Measurements from ENCODE around the gene SORBS2. TPM values are rescaled to one million over a fixed set of nuclear protein-coding genes. Genes with fewer than 3 reads are reported as not detected.

The SORBS2 gene
- total RNA-seq, 1 experiment from 2014 or later = 8.4 TPM

DNA sequence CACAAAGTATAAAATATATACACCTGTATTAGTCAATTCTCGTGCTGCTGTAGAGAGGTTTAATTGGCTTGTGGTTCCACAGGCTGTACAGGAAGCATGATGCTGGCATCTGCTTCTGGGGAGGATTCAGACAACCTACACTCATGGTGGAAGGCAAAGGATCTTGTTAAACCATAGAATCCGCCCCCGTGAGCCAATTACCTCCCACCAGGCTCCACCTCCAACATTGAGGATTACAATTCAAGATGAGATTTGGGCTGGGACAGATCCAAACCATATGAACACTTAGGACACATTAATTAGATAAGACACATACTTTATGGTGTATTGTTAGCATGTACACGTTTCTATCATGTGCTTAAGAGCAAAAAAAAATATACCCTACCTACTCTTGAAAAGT is 22.1 kb upstream of the SORBS2 start:
- TF ChIP-seq POLR2AphosphoS5 (IDR thresholded peaks at IDR 0.05; ENCODE audit: low read depth, low read length) (no peak), SIN3A (IDR thresholded peaks at IDR 0.05; ENCODE audit: borderline replicate concordance, insufficient read depth, low read depth, low read length) (no peak), TCF7L2 (IDR thresholded peaks at IDR 0.05; ENCODE audit: low read depth, low read length) (no peak)
- TF ChIP-seq, protein P1, sequence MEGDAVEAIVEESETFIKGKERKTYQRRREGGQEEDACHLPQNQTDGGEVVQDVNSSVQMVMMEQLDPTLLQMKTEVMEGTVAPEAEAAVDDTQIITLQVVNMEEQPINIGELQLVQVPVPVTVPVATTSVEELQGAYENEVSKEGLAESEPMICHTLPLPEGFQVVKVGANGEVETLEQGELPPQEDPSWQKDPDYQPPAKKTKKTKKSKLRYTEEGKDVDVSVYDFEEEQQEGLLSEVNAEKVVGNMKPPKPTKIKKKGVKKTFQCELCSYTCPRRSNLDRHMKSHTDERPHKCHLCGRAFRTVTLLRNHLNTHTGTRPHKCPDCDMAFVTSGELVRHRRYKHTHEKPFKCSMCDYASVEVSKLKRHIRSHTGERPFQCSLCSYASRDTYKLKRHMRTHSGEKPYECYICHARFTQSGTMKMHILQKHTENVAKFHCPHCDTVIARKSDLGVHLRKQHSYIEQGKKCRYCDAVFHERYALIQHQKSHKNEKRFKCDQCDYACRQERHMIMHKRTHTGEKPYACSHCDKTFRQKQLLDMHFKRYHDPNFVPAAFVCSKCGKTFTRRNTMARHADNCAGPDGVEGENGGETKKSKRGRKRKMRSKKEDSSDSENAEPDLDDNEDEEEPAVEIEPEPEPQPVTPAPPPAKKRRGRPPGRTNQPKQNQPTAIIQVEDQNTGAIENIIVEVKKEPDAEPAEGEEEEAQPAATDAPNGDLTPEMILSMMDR (IDR thresholded peaks at IDR 0.05) = no peak
- TF ChIP-seq, protein P2, sequence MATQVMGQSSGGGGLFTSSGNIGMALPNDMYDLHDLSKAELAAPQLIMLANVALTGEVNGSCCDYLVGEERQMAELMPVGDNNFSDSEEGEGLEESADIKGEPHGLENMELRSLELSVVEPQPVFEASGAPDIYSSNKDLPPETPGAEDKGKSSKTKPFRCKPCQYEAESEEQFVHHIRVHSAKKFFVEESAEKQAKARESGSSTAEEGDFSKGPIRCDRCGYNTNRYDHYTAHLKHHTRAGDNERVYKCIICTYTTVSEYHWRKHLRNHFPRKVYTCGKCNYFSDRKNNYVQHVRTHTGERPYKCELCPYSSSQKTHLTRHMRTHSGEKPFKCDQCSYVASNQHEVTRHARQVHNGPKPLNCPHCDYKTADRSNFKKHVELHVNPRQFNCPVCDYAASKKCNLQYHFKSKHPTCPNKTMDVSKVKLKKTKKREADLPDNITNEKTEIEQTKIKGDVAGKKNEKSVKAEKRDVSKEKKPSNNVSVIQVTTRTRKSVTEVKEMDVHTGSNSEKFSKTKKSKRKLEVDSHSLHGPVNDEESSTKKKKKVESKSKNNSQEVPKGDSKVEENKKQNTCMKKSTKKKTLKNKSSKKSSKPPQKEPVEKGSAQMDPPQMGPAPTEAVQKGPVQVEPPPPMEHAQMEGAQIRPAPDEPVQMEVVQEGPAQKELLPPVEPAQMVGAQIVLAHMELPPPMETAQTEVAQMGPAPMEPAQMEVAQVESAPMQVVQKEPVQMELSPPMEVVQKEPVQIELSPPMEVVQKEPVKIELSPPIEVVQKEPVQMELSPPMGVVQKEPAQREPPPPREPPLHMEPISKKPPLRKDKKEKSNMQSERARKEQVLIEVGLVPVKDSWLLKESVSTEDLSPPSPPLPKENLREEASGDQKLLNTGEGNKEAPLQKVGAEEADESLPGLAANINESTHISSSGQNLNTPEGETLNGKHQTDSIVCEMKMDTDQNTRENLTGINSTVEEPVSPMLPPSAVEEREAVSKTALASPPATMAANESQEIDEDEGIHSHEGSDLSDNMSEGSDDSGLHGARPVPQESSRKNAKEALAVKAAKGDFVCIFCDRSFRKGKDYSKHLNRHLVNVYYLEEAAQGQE (IDR thresholded peaks at IDR 0.05; ENCODE audit: insufficient read depth in 1 of 2, low read depth in 2 of 2, low read length in 1 of 2) = no peak
- intact Hi-C loops (cut with micrococcal nuclease; ENCODE audit: unreplicated experiment) (no loop called here), in situ Hi-C loops (cut with HindIII; ENCODE audit: low pct_unique_long_range_greater_than_20kb, low sequenced_read_pairs) (no loop called here)
- CTCF ChIA-PET = no interaction called here
- POLR2A ChIA-PET = no interaction called here
- H3K36me3 ChIP-seq (ENCODE audit: control insufficient read depth, insufficient read depth, low read length) = no peaks in the 10 kb centered on the region
- H3K27ac ChIP-seq (ENCODE audit: low read length) = no peak overlapping the region
- no peaks in the 10 kb centered on the region for H3K27me3 ChIP-seq (ENCODE audit: control insufficient read depth, insufficient read depth, low read length)
- no peak overlapping the region for H3K4me3 ChIP-seq (ENCODE audit: low read depth in 2 of 2, low read length in 2 of 2)
- ATAC-seq (no peak), DNase-seq (ENCODE audit: low read depth, low spot score) (no peak)
- H3K9me3 ChIP-seq (ENCODE audit: control insufficient read depth, insufficient read depth, low read depth, low read length) = no peaks in the 10 kb centered on the region
- peaks cover 14% of the 10 kb centered on the region for H3K4me1 ChIP-seq (ENCODE audit: control insufficient read depth, insufficient read depth, low read length)
- BruUV-seq (replicated peaks) = no TSS peak

DNA sequence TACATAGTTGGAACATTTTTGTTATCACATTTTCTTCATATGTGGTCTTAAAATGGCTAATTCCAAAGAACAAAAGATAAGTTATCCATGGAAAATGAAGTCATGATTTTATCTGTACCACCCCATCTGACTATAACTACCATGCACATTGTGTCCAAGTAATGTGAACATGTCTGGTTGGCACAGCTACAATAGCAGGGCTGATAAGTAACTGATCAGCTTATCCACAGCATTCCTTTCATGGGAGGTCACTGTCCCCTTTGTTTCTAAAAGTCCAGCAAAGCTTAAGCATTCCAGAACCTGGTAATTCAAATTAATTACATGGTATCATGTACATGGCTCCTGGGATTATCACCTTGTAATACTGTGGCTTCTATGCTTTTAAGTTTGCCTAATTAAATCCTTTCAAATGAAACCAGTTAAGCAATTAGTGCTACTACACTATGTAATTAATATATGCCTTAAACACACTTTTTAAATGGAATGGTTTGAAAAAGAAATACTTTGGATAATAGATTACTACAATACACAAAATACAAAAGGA is 21.1 kb upstream of the SORBS2 start:
- Histone ChIP-seq H3K27ac (ENCODE audit: low read length) (no peak overlapping the region), H3K4me3 (ENCODE audit: low read depth in 2 of 2, low read length in 2 of 2) (no peak overlapping the region), H3K9me3 (ENCODE audit: control insufficient read depth, insufficient read depth, low read depth, low read length) (no peaks in the 10 kb centered on the region), H3K4me1 (ENCODE audit: control insufficient read depth, insufficient read depth, low read length) (peaks cover 5% of the 10 kb centered on the region), H3K27me3 (ENCODE audit: control insufficient read depth, insufficient read depth, low read length) (no peaks in the 10 kb centered on the region), H3K36me3 (ENCODE audit: control insufficient read depth, insufficient read depth, low read length) (no peaks in the 10 kb centered on the region)
- POLR2A ChIA-PET = no interaction called here
- ATAC-seq (no peak), DNase-seq (ENCODE audit: low read depth, low spot score) (no peak)
- TF ChIP-seq POLR2AphosphoS5 (IDR thresholded peaks at IDR 0.05; ENCODE audit: low read depth, low read length) (no peak), TCF7L2 (IDR thresholded peaks at IDR 0.05; ENCODE audit: low read depth, low read length) (no peak), SIN3A (IDR thresholded peaks at IDR 0.05; ENCODE audit: borderline replicate concordance, insufficient read depth, low read depth, low read length) (no peak)
- TF ChIP-seq, protein P2 (IDR thresholded peaks at IDR 0.05; ENCODE audit: insufficient read depth in 1 of 2, low read depth in 2 of 2, low read length in 1 of 2) = no peak
- TF ChIP-seq, protein P1 (IDR thresholded peaks at IDR 0.05) = no peak
- CTCF ChIA-PET = no interaction called here
- BruUV-seq (replicated peaks) = no TSS peak
- in situ Hi-C loops (cut with HindIII; ENCODE audit: low pct_unique_long_range_greater_than_20kb, low sequenced_read_pairs) (no loop called here), intact Hi-C loops (cut with micrococcal nuclease; ENCODE audit: unreplicated experiment) (no loop called here)
